Stimulated activated CD4-positive, alpha-beta T cell treated with anti-CD3 and anti-CD28 coated beads, Interleukin-4, amount 100 ng/mL, for 4 hours (primary cell): ENCODE measurements around the gene OR5M11.
"Not testable (repeated sequence)": the region's sequence is repeated elsewhere in the genome, so short reads cannot be mapped to it uniquely, and the experiment has no call there.

Experiments
- DNase-seq, 2 experiments: peaks; one replicate each; pipeline ENCODE4 v3.0.0-alpha.2; 2020

OR5M11 gene

DNA sequence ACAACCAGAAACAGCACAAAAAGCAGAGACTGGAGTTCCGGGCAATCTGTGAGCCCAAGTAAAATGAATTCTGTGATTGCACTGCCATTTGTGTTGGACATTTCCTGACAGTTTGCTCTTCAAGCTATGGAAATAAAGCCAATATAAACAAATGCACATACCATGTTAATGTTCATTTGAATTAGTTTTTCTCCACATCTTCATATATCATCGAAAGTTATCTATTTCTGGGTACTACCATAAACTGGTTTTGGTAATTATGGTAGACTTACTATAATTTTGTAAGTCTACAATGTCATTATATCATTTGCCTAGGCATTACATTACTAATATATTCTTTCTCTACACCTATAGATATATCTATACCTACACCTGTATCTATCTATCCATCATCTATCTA, at the start of gene OR5M11:
Gene OR5M11 (minus strand): TSS at position 101 of the 400 bp plus-strand sequence. CDS start 0 bp downstream, at position 101.
- no peak for DNase-seq

DNA sequence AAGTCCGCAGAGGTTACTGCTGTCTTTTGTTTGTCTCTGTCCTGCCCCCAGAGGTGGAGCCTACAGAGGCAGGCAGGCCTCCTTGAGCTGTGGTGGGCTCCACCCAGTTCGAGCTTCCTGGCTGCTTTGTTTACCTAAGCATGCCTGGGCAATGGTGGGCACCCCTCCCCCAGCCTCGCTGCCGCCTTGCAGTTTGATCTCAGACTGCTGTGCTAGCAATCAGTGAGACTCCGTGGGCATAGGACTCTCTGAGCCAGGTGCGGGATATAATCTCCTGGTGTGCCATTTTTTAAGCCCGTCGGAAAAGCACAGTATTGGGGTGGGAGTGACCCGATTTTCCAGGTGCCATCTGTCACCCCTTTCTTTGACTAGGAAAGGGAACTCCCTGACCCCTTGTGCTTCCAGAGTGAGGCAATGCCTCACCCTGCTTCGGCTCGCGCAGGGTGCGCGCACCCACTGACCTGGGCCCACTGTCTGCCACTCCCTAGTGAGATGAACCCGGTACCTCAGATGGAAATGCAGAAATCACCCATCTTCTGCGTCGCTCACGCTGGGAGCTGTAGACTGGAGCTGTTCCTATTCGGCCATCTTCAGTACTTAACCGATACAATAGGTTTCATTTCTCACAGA, 49.1 kb upstream of the OR5M11 start:
- DNase-seq: not testable (repeated sequence)

GRCh38 chr11:56577621-56578020, 34.6 kb upstream of the OR5M11 start, which contains the start of gene OR5M10:
OR5M10 (minus strand) TSS chr11:56577721; CDS start chr11:56577721, 0 bp downstream.
- DNase-seq: no peak

GRCh38 chr11:56558574-56558973, 15.5 kb upstream of the OR5M11 start:
- DNase-seq: no peak

GRCh38 chr11:56554691-56555090, 11.6 kb upstream of the OR5M11 start:
- not testable (repeated sequence) for DNase-seq

DNA sequence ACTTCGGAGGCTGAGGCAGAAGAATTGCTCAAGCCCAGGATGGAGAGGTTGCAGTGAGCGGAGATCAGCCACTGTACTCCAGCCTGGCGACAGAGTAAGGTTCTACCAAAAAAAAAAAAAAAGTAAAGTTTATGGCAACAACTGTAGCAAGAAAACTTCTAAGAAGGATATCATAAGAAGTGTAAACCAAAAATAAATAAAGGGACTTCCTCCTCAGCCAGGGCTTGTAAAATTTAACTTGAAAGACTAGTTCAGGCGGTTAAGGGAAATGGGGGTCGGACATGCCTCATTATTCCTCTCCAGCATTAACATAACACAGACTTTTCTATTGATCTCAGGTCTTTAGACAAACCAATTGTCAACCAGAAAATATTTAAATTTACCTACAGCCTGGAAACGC, 2.5 kb upstream of the OR5M11 start:
- no peak for DNase-seq

DNA sequence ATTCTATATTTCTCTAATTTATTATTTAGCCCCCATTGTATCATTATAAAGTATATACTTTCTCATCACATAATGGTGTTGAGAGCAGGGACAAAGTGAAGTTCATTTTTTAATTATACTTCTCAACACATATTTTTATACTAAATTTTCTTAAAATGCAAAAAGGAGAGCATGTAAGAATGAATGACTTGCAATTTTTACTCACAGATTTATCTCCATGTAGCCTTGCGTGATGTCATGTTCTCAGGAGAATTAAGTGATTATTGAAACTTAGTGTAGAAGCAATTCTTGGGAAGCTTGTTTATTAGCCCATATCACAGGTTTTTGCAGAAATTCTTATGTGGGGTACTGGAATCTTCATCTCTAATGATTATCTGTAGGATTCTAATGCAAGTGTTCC, 682 bp upstream of the OR5M11 start:
- DNase-seq: no peak

GRCh38 chr11:56533054-56533740, 9.9 kb downstream of the OR5M11 start:
- DNase-seq: no peak

GRCh38 chr11:56531856-56532255, 11.2 kb downstream of the OR5M11 start:
- DNase-seq: no peak

DNA sequence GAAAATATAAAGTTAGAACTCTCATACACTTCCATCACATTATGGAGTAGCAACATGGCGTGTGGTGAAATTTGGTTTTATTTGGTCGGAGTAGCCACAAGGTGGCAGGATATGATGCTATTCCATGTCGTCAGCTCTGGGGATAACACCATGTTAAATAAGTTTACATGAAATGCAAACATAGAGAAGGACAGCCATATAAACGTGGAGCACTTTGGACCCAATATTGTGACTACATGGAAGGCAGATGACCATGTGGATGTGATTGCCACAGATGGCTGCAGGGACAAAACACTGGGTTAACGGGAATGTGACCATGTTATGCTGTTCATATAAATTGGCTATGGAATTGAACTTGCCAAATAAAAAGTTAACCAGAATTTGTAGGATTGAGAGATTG, 21.0 kb downstream of the OR5M11 start:
- no peak for DNase-seq

GRCh38 chr11:56513280-56513679, 29.8 kb downstream of the OR5M11 start:
- DNase-seq: no peak

- no peak for DNase-seq
Measured at GRCh38 chr11:56509439-56509838, 33.6 kb downstream of the OR5M11 start.

DNA sequence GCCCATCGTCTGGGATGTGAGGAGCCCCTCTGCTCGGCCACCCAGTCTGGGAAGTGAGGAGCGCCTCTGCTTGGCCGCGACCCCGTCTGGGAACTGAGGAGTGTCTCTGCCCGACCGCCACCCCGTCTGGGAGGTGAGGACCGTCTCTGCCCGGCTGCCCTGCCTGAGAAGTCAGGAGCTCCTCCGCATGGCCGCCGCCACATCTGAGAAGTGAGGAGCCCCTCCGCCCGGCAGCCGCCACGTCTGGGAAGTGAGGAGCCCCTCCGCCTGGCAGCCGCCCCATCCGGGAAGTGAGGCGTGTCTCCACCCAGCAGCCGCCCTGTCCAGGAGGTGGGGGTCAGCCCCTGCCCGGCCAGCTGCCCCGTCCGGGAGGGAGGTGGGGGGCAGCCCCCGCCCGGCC, 46.0 kb downstream of the OR5M11 start:
- no peak for DNase-seq

DNA sequence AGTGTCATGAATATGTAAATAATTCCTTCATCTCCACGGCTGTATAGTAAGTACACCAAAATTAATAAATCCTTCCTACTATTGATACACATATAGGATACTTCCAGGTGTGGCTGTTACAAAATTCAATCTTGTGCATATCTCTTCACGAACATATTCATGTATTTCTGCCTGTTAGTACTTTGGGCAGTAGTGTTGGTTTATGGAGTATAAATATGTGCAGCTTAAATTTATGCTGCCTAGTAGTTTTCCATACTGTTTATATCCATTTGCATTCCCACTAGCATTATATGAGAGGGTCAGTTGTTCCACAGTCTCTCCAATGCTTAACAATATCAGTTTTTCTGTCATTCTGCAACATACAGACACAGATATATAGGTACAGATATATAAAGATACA, 47.9 kb downstream of the OR5M11 start:
- no peak for DNase-seq
